Ovary (tissue), 9 donors: Measurements from ENCODE around the gene MACIR. TPM values are rescaled to one million over a fixed set of nuclear protein-coding genes. Genes with fewer than 3 reads are reported as not detected.

Experiments used
- DNase-seq, 5 donors: peaks; one replicate each; pipeline ENCODE4 v3.0.0-alpha.2; 2019 to 2020
- H3K27ac ChIP-seq, 2 donors: fragments of 200-600 bp; one replicate each; pipeline versions ENCODE4 v1.5.1 to v1.8.0; 2019 to 2022
- H3K27me3 ChIP-seq: fragments of 200-600 bp; one replicate; pipeline ENCODE4 v1.8.0; 2022
- H3K36me3 ChIP-seq: fragments of 200-600 bp; sonication (generic); one replicate; pipeline ENCODE4 v1.5.1; 2019
- H3K4me1 ChIP-seq: one replicate; pipeline ENCODE4 v1.8.1; 2013; ENCODE audit warnings: mild to moderate bottlenecking, moderate library complexity; ENCODE audit not compliant: insufficient read depth
- H3K4me3 ChIP-seq: fragments of 200-600 bp; sonication (generic); one replicate; pipeline ENCODE4 v1.5.1; 2017
- H3K9me3 ChIP-seq, 2 donors: fragments of 200-600 bp in 1 of 2; sonication (generic) in 1 of 2; one replicate each; pipeline versions ENCODE4 v1.5.1 to v1.8.1; 2013 to 2019; ENCODE audit warnings: mild to moderate bottlenecking in 1 of 2, moderate library complexity in 1 of 2
- EP300 ChIP-seq: sonication (generic); formaldehyde crosslinking; IDR thresholded peaks from one replicate; pipeline ENCODE4 v1.6.1; 2017; ENCODE audit warnings: antibody characterized with exemption
- POLR2A ChIP-seq: fragments of 450-650 bp; IDR thresholded peaks from one replicate; pipeline ENCODE4 v1.6.1; 2017; ENCODE audit warnings: antibody characterized with exemption, mild to moderate bottlenecking, moderate library complexity
- WGBS, 3 donors: extraction: QIAGEN DNeasy Blood & Tissue Kit in 1 of 3; methylation state at CpG; one replicate each; pipeline versions ENCODE4 v1.1.5 to v1.1.7; 2013 to 2017; 5-methylcytosine and 5-hydroxymethylcytosine counted together
- intact Hi-C, 4 donors: fragments of 100-400 bp; cut with DNase I; formaldehyde crosslinking; loops; one replicate each; pipeline versions ENCODE4 v1.11.0 to v1.15.1; 2022 to 2023
- polyA plus RNA-seq, 2 donors: library from polyadenylated mRNA; stranded (reverse); fragments of 200-250 nt in 1 of 2; fragments of 350-450 nt in 1 of 2; fragmentation: Illumina TruSeq in 1 of 2; extraction: RNeasy Lipid Tissue Mini Kit (QIAGEN cat#74804) in 1 of 2; gene quantifications; one replicate each; pipeline ENCODE4 v1.2.3, GENCODE V29; 2013 to 2014
- total RNA-seq, 7 donors: library from RNA; depleted of rRNA in 2 of 7; stranded (reverse); fragments of >200 nt in 2 of 7; fragmentation: NEBNext Ultra II Directional in 3 of 7; extraction: Animal tissue kit (Norgen Biotek cat#: 25700) in 3 of 7; gene quantifications; one replicate each; pipeline versions ENCODE4 v1.1.0 to v1.2.4, GENCODE V29; 2016 to 2023
- TF ChIP-seq, protein P1 (sequence below), 3 donors: fragments of 450-650 bp in 2 of 3; fragments of 200-600 bp in 1 of 3; IDR thresholded peaks; one replicate each; pipeline versions ENCODE4 v1.5.1 to v1.8.0; 2016 to 2022; ENCODE audit warnings: antibody characterized with exemption in 3 of 3, mild to moderate bottlenecking in 1 of 3
- donor health status: DM: no; HTN: no; CAD: no; lungs with moderate emphysema.
- donor health status: DM: no; HTN: no; CAD: no.
- donor health status: Bipolar disorder and iron deficiency.
- donor health status: DM: yes; HTN: yes; CAD: no.
- donor health status: DM: no; HTN: no; CAD: no.
- donor health status: DM: yes; HTN: yes; CAD: no.

Gene MACIR
- total and polyA plus RNA-seq, 9 donors = 3.4 to 7.2 (median 4.3) TPM

DNA sequence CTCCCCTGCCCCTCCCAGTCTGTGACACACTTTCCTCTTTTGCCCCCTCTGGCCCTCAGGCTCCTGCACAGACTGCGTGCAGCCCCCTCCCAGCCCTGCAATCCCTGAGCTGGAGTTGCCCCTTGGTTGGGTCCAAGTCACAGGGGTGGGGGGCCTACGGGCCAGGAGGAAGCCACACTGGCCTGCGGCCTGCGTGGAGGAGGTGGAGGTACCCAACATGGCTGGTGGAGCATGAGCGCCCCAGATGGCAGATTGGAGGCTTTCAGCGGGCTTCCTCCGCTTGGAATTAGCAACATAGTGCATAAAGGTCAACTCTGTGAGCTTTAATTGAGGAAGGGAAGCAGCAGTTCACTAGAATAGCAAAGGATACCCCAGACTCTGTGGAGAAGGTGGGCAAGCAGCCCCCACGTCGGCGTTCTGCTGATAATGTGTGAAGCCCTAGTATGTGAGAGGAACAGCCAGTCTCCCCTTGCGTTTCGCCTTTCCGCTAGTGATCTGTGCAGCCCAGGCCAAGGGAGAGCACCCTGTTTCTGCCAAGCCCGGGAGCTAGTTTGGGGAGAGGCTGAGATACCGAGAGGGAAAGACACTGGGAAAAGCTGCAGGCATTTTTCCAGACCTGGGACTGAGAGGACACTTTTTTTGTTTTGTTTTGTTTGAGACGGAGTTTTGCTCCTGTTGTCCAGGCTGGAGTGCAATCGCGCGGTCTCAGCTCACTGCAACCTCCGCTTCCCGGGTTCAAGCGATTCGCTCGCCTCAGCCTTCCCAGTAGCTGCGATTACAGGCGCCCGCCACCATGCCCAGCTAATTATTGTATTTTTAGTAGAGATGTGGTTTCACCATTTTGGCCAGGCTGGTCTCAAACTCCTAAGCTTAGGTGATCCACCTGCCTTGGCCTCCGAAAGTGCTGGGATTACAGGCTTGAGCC lies 35.3 kb upstream of the MACIR start:
- intact Hi-C loops = no loop called here
- H3K9me3 ChIP-seq = no peaks in the 10 kb centered on the region
- TF ChIP-seq, protein P1, sequence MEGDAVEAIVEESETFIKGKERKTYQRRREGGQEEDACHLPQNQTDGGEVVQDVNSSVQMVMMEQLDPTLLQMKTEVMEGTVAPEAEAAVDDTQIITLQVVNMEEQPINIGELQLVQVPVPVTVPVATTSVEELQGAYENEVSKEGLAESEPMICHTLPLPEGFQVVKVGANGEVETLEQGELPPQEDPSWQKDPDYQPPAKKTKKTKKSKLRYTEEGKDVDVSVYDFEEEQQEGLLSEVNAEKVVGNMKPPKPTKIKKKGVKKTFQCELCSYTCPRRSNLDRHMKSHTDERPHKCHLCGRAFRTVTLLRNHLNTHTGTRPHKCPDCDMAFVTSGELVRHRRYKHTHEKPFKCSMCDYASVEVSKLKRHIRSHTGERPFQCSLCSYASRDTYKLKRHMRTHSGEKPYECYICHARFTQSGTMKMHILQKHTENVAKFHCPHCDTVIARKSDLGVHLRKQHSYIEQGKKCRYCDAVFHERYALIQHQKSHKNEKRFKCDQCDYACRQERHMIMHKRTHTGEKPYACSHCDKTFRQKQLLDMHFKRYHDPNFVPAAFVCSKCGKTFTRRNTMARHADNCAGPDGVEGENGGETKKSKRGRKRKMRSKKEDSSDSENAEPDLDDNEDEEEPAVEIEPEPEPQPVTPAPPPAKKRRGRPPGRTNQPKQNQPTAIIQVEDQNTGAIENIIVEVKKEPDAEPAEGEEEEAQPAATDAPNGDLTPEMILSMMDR (IDR thresholded peaks at IDR 0.05) = no peak
- no peak for TF ChIP-seq POLR2A
- no peak for TF ChIP-seq EP300
- no peaks in the 10 kb centered on the region for H3K4me1 ChIP-seq
- H3K36me3 ChIP-seq = no peaks in the 10 kb centered on the region
- no peak overlapping the region for H3K4me3 ChIP-seq
- DNase-seq = no peak
- H3K27ac ChIP-seq = no peak overlapping the region
- no peaks in the 10 kb centered on the region for H3K27me3 ChIP-seq
- WGBS, 3 donors = 89 to 94% (median 91%) methylated on average over 28 of the region's 28 CpGs

DNA sequence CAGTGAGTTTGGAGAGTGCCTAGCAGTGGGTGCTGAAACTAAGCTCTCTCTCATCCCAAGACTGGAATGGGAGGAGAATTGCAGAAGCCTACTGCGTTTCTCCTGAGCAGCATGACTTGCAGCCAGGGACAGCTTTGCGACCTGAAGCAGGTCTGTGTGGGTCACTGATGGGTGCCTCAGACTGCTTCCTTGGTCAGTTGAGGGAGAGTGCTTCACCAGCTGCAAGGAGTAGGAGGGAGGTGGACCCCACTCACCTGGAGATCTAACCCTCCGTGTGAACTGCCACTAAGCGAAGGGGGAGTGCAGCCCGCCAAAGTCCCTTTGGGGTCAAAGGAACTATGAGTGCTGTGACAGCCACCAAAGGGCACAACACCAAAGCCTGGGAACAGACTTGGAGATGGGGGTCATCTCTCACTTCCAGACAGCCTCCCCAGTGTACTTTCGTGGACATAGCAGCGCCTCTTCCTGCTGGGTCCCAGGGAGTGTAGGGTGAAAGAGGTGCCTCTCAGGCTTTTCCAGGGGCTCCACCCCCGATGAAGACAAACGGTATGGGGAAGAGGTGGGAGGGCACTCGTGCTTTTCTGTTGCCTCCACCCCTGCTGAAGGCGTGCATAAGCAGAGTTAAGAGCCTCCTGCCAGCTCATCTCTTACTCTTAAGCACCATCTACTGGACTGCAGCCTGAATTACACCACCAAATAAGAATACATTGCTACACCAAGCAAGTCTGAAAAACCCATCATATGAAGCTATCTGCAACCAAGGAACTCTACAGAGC lies 34.3 kb upstream of the MACIR start:
- Histone ChIP-seq H3K4me1 (no peaks in the 10 kb centered on the region), H3K27me3 (no peaks in the 10 kb centered on the region), H3K36me3 (no peaks in the 10 kb centered on the region), H3K4me3 (no peak overlapping the region), H3K9me3 (no peaks in the 10 kb centered on the region), H3K27ac (no peak overlapping the region)
- peak in 2 of 5 donors; percentile 22 for DNase-seq
- intact Hi-C loops = no loop called here
- WGBS, 3 donors = 55 to 58% (median 56%) methylated on average over 11 of the region's 11 CpGs
- TF ChIP-seq, protein P1 (IDR thresholded peaks at IDR 0.05) = peak in 1 of 3 donors; percentile 24
- TF ChIP-seq EP300 = no peak

DNA sequence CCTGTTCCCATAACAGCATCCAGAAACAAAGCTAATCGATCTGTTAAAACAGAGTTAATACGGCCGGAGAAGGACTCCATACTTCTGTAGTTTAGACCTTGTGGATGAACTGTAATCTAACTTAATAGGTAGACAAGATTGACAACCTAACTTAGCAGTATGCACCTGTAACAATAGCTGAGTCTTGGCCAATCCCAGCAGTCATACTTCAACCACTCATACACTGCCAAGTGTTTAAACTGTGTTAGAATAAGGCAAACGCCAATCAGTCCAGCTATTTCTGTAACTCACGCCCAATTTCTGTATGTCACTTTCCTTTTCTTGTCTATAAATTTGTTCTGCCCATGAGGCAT lies 33.7 kb upstream of the MACIR start:
- WGBS, 3 donors = 84 to 87% (median 87%) methylated on average over 5 of the region's 5 CpGs
- Histone ChIP-seq H3K27me3 (no peaks in the 10 kb centered on the region), H3K9me3 (no peaks in the 10 kb centered on the region), H3K4me1 (no peaks in the 10 kb centered on the region), H3K27ac (no peak overlapping the region), H3K4me3 (no peak overlapping the region), H3K36me3 (no peaks in the 10 kb centered on the region)
- no peak for DNase-seq
- intact Hi-C loops = no loop called here
- TF ChIP-seq, protein P1 (IDR thresholded peaks at IDR 0.05) = no peak
- TF ChIP-seq POLR2A (no peak), EP300 (no peak)

DNA sequence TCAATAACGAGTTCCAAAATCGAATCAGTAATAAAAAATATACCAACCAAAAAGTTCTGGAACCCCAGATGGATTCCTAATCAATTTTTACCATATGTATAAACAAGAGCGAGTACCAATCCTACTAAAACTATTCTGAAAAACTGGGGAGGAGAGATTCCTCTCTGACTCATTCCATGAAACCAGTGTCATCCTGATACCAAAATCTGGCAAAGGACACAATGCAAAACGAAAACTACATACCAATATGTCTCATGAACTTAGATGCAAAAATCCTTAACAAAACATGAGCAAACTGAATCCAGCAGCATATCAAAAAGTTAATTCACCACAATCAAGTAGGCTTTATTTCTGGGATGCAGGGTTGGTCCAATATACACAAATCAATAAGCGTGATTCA lies 30.5 kb upstream of the MACIR start:
- Histone ChIP-seq H3K27ac (no peak overlapping the region), H3K27me3 (no peaks in the 10 kb centered on the region), H3K9me3 (no peaks in the 10 kb centered on the region), H3K36me3 (no peaks in the 10 kb centered on the region), H3K4me1 (no peaks in the 10 kb centered on the region), H3K4me3 (no peak overlapping the region)
- 85 to 89% (median 87%) methylated on average over 5 of the region's 5 CpGs for WGBS, 3 donors
- intact Hi-C loops = no loop called here
- DNase-seq = no peak
- no peak for TF ChIP-seq POLR2A
- TF ChIP-seq, protein P1 (IDR thresholded peaks at IDR 0.05) = no peak
